Suppressor macrophage (primary cell): Measurements from ENCODE around the gene HIPK2.
"Not testable (repeated sequence)": the region's sequence is repeated elsewhere in the genome, so short reads cannot be mapped to it uniquely, and the experiment has no call there.

Experiments used
- DNase-seq, 4 experiments: peaks; one replicate each; pipeline ENCODE4 v3.0.0-alpha.2; 2020 to 2022

The HIPK2 gene

GRCh38 chr7:139693651-139694388 is 84.0 kb downstream of the HIPK2 start:
- DNase-seq = no peak

DNA sequence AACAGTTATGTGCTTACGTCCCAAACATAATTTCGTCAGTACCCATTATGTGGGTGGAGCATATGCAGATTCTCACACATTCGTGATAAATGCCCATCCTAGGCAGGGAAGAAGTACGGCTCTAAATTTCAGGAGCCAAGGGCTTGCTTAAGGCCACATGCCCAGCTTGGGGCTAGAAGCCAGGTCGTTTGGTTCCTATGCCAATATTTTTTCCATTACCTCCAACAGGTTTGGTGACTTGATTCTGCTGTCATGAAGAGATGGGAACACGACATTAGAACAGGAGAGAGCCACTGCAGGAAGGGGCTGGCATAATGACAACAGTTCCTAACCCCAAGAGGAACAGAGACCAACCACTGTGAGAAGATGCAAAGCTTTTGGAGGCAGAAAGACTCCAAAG is 85.1 kb downstream of the HIPK2 start:
- DNase-seq = no peak

- DNase-seq = no peak
Observed at GRCh38 chr7:139691253-139691781, 86.5 kb downstream of the HIPK2 start.

DNA sequence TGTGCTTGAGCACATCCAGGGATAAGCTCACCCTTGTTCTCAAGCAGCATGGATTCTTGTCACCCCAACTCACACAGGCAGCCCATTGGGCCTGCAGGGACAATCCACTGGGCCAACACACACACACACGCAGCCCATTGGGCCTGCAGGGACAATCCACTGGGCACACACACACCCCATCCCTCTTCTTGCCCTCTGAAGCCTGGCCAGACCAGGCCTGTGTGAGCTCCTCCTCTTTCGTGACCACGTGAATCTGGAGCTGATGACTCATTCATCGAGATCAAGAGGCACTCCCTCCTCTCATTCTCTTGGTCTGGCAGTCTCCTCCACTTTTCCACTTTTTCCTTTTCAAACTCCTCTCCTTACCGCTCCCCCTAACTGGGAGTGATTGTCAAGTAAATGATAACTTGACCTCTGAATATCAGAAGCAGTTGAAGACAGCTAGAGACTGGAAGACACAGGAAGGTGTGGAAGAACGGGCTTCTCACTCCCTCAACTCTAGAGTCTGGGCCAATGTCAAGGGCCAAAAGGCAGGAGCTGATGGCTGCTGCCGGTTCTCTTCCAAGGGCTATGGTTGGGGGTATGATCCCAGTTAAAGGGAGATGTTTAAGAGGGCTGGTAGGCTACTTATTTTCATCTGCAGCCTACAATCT is 89.7 kb downstream of the HIPK2 start:
- DNase-seq = no peak

- no peak for DNase-seq
Observed at GRCh38 chr7:139687211-139687954, 90.4 kb downstream of the HIPK2 start.

DNA sequence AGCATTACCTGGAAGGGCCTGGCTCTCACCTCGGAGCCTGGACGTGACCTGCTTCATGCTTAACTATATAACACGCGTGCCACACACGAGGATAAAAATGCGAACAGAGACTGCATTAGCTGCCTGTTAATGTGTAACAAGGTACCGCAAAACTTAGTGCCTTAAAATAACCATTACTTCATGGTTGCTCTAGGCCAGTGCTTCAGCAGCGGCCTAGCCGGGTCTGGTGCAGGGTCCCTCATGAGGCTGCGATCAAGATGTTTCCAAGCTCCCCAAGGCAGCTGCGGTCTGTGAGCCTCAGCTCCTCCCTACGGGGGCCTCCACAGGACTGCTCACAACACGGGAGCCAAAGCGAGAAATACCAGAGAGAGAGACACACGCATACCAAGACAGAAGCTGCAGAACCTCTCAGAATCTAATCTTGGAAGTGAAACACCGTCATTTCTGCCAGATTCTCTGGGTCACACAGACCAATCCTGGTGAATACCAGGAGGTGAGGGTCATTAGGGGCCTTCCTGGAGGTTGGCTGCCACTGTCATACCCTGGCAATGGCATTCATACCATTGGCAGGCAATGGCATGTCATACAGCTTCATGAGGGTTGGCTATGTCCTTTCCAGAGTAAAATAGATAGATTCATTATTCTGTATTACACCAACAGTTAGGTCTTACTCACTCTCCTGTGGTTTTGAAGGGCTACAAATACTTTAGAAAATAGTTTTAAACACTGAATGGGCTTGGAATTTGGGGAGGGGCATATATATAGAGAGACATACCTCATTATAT is 94.5 kb downstream of the HIPK2 start:
- no peak for DNase-seq

DNA sequence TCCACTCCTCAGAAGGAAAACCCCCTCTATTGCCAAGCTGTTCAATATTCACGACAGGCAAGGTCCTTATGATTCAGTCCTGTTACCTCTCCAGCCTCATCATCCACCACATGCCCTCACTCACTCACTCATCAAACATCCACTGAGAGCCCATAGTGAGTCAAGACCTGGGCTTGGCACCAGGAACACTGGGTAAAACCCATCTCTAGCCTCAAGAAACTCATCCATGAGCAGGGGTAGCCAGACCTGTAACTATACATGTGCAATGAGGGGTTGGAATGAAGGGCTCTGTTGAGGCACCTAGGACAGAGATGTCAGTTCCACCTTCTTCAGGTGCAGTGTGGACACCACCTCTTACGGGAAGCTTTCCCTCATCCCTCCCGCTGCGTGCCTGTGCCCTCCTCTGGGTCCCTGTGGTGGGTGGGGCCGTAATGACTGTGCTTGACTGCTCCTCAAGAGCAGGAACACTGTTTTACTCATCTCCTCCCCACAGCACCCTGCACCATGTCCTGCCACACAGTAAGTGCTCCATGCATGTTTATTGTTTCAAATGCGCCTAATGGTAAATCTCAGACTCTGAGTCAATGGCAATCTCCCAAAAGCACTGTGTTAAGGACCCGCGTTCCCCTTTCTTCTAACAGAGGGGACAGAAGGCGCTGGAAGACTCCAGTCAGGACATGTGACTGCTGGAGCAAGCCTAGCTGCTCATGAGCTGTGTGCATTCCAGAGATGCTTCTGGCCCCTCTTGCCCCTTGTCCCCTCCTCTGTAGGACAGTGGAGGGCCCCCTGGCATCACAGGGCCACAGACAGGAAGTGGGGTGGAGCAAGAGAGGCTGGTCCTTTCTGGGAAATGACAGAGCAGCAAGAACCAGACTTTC is 95.4 kb downstream of the HIPK2 start:
- peak in 3 of 4 experiments; percentile 30 to 40 (median 39) for DNase-seq

DNA sequence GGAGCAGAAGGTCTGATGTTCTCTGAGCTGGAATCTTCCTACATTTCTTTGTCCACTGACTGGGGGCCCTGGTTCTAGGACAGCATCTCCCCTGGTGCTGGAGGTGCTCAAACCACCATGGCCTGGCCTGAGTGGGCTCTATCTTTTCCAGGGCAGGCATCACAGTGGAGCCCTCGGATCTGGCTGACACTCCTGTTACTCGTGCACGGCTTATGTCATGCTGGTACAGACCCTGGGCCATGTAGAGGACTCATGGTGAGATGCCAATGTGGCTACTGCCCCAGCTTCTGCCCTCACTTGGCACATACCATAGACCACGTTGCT is 96.0 kb downstream of the HIPK2 start:
- DNase-seq = no peak

- DNase-seq = no peak
Observed at GRCh38 chr7:139681463-139681755, 96.4 kb downstream of the HIPK2 start.

DNA sequence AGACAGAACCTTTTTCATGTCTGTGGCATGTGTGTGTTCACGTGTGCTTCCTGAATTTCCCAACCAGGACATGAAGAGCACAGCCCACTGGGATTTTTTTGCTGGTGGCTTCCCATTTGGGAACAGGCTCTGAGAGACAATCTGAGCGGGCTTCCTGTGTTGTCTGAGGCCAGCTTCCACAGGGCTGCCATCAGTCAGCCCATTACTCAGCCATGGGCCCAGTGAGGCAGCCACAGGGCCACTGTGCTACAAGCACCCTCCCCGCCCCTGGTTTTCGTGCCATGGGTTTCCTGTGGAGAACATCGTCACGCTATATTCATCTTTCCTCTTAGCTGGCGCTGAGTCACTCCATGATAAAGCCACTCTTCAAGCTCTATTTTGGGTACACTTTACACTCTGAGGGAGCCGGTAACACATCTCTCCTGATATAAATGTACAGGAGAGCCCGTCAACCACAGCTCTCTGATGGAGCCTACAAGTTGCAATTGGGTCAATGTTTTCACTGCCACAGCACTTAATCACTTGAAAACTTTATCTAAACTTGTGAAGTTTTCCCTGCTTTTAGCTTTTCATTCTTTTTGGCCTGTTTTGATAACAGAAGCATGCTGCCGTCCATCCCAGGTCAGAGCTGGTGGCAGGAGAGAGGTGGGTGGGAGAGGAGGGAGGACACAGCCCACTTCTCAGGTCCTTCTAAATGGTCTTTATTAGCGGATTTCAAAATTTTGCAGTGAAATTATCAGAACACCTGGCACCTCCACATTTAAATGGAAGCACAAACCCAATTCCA is 96.9 kb downstream of the HIPK2 start:
- peak; percentile 91 to 95 (median 92) for DNase-seq

DNA sequence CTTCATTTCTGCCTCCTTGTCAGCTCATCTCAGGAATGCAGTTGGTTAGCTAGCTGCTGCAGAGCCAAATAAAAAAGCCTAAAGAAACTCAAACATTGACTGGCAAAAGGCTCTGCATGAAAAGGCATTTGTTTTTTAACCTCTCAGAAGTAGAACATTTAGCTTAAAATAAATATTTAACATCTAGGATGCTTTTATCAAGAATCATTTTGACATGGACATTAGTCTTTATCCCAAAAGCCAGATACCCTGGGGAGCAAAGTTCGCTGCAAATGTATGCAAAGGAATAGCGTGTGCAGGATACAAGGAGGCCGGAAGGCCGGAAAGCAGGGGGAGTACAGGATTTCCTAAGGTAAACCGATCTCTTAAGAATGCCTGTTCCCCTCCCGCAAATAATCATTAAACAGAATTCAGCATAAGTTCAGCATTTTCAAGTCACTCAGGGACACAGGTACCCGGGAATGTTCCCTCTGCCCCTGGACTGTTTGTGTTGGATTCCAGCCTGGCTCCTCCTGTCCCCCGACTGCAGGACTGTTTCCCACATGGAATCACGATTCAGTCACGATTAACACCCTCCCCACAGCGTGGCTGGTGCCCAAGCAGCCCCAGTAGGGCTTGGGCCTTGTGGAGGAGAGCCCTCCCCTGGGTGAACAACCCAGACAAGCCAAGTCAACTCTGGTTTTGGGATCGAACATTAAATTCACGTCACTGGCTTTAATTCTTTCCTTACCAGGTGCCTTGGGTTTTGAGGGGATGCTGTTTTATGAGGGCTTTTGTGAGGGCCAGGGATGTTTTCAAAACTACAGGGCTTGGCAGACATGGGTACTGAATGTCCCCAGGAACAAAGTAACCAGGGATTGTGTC is 97.8 kb downstream of the HIPK2 start:
- DNase-seq = no peak

- DNase-seq = no peak
Observed at GRCh38 chr7:139676390-139676789, 101.4 kb downstream of the HIPK2 start.

DNA sequence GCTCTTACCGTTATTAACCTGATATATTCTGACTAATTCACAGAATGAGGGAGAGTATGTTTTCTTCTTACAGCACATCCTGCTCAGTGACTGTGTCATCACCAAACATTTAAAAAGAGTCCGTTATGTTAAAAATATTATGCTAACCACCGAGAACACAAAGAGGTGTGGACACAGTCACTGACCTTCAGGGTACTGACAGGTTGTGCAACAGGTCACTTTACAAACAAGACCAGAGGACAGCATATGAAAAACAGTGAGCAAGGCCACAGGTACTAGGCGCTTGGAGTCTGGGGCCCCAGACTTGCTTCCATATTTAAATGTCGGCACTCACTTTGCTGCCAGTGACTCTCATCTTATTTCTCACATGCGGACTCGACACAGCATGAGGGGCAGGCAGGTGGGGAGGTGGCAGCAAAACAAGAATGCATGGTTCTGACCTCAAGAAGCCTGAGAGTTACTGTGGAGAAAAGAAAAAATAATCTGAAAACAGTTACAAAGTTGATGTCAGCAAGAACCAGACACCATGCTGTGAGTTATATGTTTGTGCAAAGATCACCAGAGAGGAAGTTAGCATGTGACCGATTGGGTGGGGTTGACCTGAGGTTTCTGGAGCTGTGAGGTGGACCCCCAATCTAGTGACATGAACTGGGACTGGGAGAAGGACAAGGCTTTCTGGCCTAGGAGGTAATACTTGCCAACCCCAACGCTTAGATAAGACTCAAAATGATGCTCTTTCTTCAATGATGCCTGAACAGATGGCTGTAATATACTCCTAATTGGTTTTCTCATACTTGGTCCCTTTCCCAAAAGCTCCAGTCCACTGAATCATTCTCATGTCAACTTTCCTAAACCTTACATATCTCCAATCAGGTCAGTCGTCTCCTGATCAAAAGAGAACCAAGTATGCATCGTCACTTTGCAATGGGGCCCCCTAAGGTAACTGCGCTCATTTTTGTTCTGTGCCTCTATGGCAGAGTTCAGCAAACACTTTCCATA is 102.4 kb downstream of the HIPK2 start:
- DNase-seq = peak; percentile 25 to 44 (median 42)

GRCh38 chr7:139674752-139675126 is 103.1 kb downstream of the HIPK2 start:
- no peak for DNase-seq

DNA sequence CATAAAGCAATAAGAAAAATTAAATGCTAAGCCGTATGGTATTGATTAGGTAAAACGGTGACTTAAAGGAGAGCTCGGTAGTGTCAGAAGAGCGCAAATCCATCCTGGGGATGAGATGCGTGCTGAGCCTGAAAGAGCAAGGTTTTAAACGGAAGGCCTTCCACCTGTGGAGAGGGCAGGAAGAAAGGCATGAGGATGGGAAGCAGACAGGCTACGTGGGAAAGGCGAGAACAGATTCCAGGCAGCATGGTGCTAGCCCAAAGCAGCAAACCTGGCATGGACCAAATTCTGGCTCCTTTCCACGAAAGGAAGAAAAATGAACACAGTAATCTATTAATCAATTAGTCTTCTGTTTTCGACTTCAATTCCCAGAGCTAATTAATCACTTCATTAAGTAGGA is 103.5 kb downstream of the HIPK2 start:
- no peak for DNase-seq

GRCh38 chr7:139673762-139674161 is 104.0 kb downstream of the HIPK2 start:
- DNase-seq = no peak

DNA sequence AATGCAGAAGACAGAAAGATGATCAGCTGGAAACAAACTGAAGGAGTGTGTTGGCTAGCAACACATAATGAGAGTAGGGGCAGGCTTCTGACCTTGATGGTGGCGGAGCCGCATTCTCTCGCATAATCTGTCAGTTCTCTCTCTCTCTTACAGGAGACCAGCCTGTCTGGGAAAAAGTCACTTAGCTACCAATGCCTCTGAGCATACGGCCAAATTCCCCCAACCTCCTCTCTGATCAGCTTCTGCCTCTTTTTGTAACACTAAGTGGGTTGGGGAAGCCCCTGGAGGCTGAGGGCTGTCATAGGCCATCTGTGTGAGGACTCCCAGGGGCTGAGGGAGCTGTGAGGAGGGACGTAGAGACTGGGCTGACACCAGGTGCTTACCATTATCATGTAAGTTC is 104.6 kb downstream of the HIPK2 start:
- no peak for DNase-seq

DNA sequence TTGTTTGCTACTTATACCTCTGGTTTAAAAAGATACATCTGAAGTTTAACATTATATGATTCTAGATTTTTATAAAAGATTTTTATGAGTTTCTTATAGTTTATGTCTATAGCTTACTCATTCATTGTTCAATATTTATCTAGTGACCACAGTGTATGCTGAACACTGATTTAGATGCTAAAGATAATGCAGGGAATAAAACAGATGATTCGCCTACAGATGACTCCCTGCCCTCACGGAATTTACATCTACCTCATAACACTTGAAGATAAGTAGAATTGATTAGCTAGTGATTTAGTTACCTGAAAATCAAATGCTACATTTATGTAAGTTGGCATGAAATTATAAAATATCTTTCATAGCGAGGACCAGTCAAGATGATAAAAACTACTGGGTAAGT is 105.8 kb downstream of the HIPK2 start:
- no peak for DNase-seq

GRCh38 chr7:139670662-139671061 is 107.1 kb downstream of the HIPK2 start:
- DNase-seq = not testable (repeated sequence)
